ENCODE results near the gene TPM1. TPM values are rescaled to one million over a fixed set of nuclear protein-coding genes. Genes with fewer than 3 reads are reported as not detected.

The TPM1 gene
- polyA plus RNA-seq, 1 of the 3 experiments (the other 2 are of a cell fraction), result 1,371 TPM

DNA sequence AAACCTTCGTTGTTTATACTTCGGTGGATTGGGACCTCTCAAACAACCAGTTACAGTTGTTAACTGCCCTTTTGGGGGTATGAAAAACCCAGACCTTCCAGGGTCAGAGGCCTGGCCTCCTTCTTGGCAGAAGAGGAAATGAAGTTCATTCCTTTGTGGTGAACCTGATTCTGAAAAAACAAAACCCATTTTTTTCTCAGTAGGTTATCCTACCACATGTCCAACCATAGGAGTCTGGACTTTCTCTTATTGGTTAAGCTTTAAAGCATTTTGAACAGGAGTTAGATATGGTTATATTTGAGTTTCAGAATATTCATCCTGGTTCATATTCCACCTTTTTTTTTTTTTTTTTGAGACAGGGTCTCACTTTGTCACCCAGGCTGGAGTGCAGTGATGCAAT lies 71.9 kb downstream of the TPM1 start:
- no peaks in the 10 kb centered on the region for H4K20me1 ChIP-seq (ENCODE audit: insufficient read depth)
- POLR2A ChIA-PET, result no interaction called here
- H3K4me2 ChIP-seq, result peak overlapping the region; percentile 33; the same call in 1 of the 2 replicates
- H3K9me2 ChIP-seq, result no peaks in the 10 kb centered on the region
- peaks cover 3 to 10% of the 10 kb centered on the region in 2 experiments; a peak in 2 of 4 replicates for H3K4me1 ChIP-seq (ENCODE audit: control insufficient read depth in 1 of 2, insufficient read depth in 2 of 2, low read depth in 1 of 2, low read length in 1 of 2)
- WGBS (ENCODE audit: low lambda C conversion rate), result 93% methylated on average over 2 of the region's 2 CpGs
- H3K27me3 ChIP-seq (ENCODE audit: insufficient read depth), result no peaks in the 10 kb centered on the region
- no peaks in the 10 kb centered on the region for H3K79me2 ChIP-seq (ENCODE audit: insufficient read depth)
- peaks cover 4% of the 10 kb centered on the region for H3F3A ChIP-seq (replicated peaks; ENCODE audit: insufficient read depth)
- no peaks in the 10 kb centered on the region for H3K36me3 ChIP-seq (replicated peaks in 1 of 2; ENCODE audit: control insufficient read depth in 1 of 2, insufficient read depth in 2 of 2, low read length in 1 of 2)
- TF ChIP-seq RXRA (IDR thresholded peaks at IDR 0.05; ENCODE audit: borderline replicate concordance, low read depth) (peak; percentile 43; the same call in 1 of the 2 replicates), EP300 (IDR thresholded peaks at IDR 0.05; ENCODE audit: borderline replicate concordance in 1 of 2, low read depth in 1 of 2, low read length in 1 of 2) (peak in 1 of 2 experiments; percentile 66; a peak in 1 of 4 replicates), NRF1 (IDR thresholded peaks at IDR 0.05; ENCODE audit: low read depth, low read length) (no peak), JUND (IDR thresholded peaks at IDR 0.05) (peak; percentile 34; the same call in 1 of the 2 replicates), TCF12 (IDR thresholded peaks at IDR 0.05) (peak; percentile 88), FOXJ3 (CRISPR knock-in tag; IDR thresholded peaks at IDR 0.05) (no peak), EZH2phosphoT487 (IDR thresholded peaks at IDR 0.05; ENCODE audit: borderline replicate concordance, low read depth) (no peak), TEAD4 (IDR thresholded peaks at IDR 0.05; ENCODE audit: borderline replicate concordance, insufficient read depth) (0 out of 2 replicates have a peak, but pooled peaks have one; percentile 30), NFIC (IDR thresholded peaks at IDR 0.05; ENCODE audit: borderline replicate concordance) (peak; percentile 30; the same call in 1 of the 2 replicates), FOSL2 (IDR thresholded peaks at IDR 0.05; ENCODE audit: borderline replicate concordance, low read depth) (peak; percentile 18; the same call in 1 of the 2 replicates), ELF1 (IDR thresholded peaks at IDR 0.05) (no peak)
- TF ChIP-seq, protein P1, sequence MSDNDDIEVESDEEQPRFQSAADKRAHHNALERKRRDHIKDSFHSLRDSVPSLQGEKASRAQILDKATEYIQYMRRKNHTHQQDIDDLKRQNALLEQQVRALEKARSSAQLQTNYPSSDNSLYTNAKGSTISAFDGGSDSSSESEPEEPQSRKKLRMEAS (IDR thresholded peaks at IDR 0.05; ENCODE audit: low read depth), result peak; percentile 31; the same call in 1 of the 2 replicates
- TF ChIP-seq, protein P2, sequence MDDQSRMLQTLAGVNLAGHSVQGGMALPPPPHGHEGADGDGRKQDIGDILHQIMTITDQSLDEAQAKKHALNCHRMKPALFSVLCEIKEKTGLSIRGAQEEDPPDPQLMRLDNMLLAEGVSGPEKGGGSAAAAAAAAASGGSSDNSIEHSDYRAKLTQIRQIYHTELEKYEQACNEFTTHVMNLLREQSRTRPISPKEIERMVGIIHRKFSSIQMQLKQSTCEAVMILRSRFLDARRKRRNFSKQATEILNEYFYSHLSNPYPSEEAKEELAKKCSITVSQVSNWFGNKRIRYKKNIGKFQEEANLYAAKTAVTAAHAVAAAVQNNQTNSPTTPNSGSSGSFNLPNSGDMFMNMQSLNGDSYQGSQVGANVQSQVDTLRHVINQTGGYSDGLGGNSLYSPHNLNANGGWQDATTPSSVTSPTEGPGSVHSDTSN (IDR thresholded peaks at IDR 0.05), result peak; percentile 65
- no peaks in the 10 kb centered on the region for H3K9me3 ChIP-seq
- peak overlapping the region; percentile 4 to 32; a peak in 2 of 4 replicates for H3K27ac ChIP-seq (ENCODE audit: low read depth in 2 of 2, low read length in 1 of 2)
- CTCF ChIA-PET, result interaction anchor here (0.9 to 1.2 kb wide), 3 partner anchors 20 to 67 kb away, joined by 3 to 4 read pairs (median 3); no protein-coding TSS in a partner anchor
- H3K9ac ChIP-seq, result no peak overlapping the region
- no peak overlapping the region for H3K4me3 ChIP-seq (ENCODE audit: low read depth in 2 of 2, low read length in 1 of 2)
- no peak for DNase-seq
- H2AFZ ChIP-seq (ENCODE audit: low read depth), result peak overlapping the region; percentile 63; the same call in 1 of the 2 replicates

Other genes with a start within 250 kb of the TPM1 start
- gene LACTB, start 79.1 kb downstream of the TPM1 start, polyA plus RNA-seq (2012; rRNA removed), result 23.3 and 28.5 TPM in 2 replicates
- gene RPS27L, start 114.7 kb downstream of the TPM1 start, polyA plus RNA-seq (2012; rRNA removed), result 319 and 321 TPM in 2 replicates
- gene RAB8B, start 146.9 kb downstream of the TPM1 start, polyA plus RNA-seq (2012; rRNA removed), result 4.7 and 5.4 TPM in 2 replicates
- gene APH1B, start 234.9 kb downstream of the TPM1 start, polyA plus RNA-seq (2012; rRNA removed), result 7.6 and 11.2 TPM in 2 replicates